ENCODE data around the gene XRCC4. TPM values are rescaled to one million over a fixed set of nuclear protein-coding genes. Genes with fewer than 3 reads are reported as not detected.

XRCC4 gene
- total RNA-seq, 1 experiment from 2014 or later, result 10.8 TPM

GRCh38 chr5:83370957-83371356 lies 293.6 kb downstream of the XRCC4 start:
- no peak overlapping the region for H3K18ac ChIP-seq (ENCODE audit: insufficient read length, low read depth, low read length)
- Mint-ChIP-seq H3K27me3 (ENCODE audit: low read depth) (no peaks in the 10 kb centered on the region), H3K4me3 (no peak overlapping the region), H3K9me3 (peaks cover 0 to 2% of the 10 kb centered on the region in 2 experiments; a peak in 2 of 5 replicates), H3K27ac (no peak overlapping the region), H3K4me1 (peaks cover 18% of the 10 kb centered on the region in 2 experiments), H3K36me3 (ENCODE audit: insufficient read depth in 1 of 3, low read depth in 3 of 3) (peaks cover 0 to 2% (median 1%) of the 10 kb centered on the region in 3 experiments; a peak in 3 of 7 replicates)
- H2BK5ac ChIP-seq (ENCODE audit: insufficient read length, low read length), result no peak overlapping the region
- H2BK12ac ChIP-seq (ENCODE audit: insufficient read length, low read depth, low read length), result no peak overlapping the region
- TF ChIP-seq, protein P1, sequence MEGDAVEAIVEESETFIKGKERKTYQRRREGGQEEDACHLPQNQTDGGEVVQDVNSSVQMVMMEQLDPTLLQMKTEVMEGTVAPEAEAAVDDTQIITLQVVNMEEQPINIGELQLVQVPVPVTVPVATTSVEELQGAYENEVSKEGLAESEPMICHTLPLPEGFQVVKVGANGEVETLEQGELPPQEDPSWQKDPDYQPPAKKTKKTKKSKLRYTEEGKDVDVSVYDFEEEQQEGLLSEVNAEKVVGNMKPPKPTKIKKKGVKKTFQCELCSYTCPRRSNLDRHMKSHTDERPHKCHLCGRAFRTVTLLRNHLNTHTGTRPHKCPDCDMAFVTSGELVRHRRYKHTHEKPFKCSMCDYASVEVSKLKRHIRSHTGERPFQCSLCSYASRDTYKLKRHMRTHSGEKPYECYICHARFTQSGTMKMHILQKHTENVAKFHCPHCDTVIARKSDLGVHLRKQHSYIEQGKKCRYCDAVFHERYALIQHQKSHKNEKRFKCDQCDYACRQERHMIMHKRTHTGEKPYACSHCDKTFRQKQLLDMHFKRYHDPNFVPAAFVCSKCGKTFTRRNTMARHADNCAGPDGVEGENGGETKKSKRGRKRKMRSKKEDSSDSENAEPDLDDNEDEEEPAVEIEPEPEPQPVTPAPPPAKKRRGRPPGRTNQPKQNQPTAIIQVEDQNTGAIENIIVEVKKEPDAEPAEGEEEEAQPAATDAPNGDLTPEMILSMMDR (conservative IDR thresholded peaks at IDR 0.05), result no peak
- H4K8ac ChIP-seq (replicated peaks; ENCODE audit: insufficient read length, low read depth, low read length), result no peak overlapping the region
- no peak overlapping the region for H3K9ac ChIP-seq (ENCODE audit: extremely low read depth, insufficient read length, low read length)
- H3T11ph ChIP-seq (ENCODE audit: low read length), result no peak overlapping the region
- no peak overlapping the region for H3K4ac ChIP-seq (ENCODE audit: low read depth, low read length)
- no peaks in the 10 kb centered on the region for H3K27me3 ChIP-seq (ENCODE audit: insufficient read depth, low read length)
- no peaks in the 10 kb centered on the region for H3K4me1 ChIP-seq (ENCODE audit: insufficient read depth, low read length)
- no peaks in the 10 kb centered on the region for H3K79me1 ChIP-seq (ENCODE audit: insufficient read depth, low read depth, low read length, poor library complexity, severe bottlenecking)
- no peak overlapping the region for H2BK120ac ChIP-seq (ENCODE audit: low read depth, low read length, poor library complexity, severe bottlenecking)
- H3K27ac ChIP-seq (ENCODE audit: insufficient read length, low read depth, low read length), result no peak overlapping the region
- no peaks in the 10 kb centered on the region for H4K20me1 ChIP-seq (ENCODE audit: control insufficient read depth, insufficient read depth, insufficient read length)
- H4K5ac ChIP-seq (ENCODE audit: insufficient read length, low read depth, low read length), result no peak overlapping the region
- H3K79me2 ChIP-seq (ENCODE audit: insufficient read depth, low read length), result no peaks in the 10 kb centered on the region
- H3K4me2 ChIP-seq (ENCODE audit: insufficient read depth, insufficient read length, low read length), result no peak overlapping the region
- no CpG with 5 or more reads among the region's 1 CpG for WGBS (ENCODE audit: extremely low coverage, insufficient read length, low lambda C conversion rate)
- no peaks in the 10 kb centered on the region for H3K23me2 ChIP-seq (ENCODE audit: insufficient read length, low read depth, low read length, poor library complexity, severe bottlenecking)
- H3K23ac ChIP-seq (ENCODE audit: insufficient read length, low read depth, low read length), result no peak overlapping the region
- no peak overlapping the region for H3K56ac ChIP-seq (ENCODE audit: insufficient read length, low read depth, low read length)
- H4K91ac ChIP-seq (ENCODE audit: insufficient read length, low read depth, low read length), result no peak overlapping the region
- DNase-seq, result no peak
- H2AFZ ChIP-seq (ENCODE audit: low read length), result no peak overlapping the region
- H2AK5ac ChIP-seq (ENCODE audit: insufficient read length, low read length), result no peak overlapping the region
- H3K14ac ChIP-seq (ENCODE audit: insufficient read depth, low read length), result no peak overlapping the region
- no peak overlapping the region for H2BK15ac ChIP-seq (ENCODE audit: low read depth, low read length)
- H2BK20ac ChIP-seq (ENCODE audit: low read depth, low read length, poor library complexity, severe bottlenecking), result no peak overlapping the region
- no peaks in the 10 kb centered on the region for H3K9me3 ChIP-seq (ENCODE audit: control insufficient read depth, low read depth, low read length)
